Measurements from ENCODE around the gene CFAP90.

Gene CFAP90

DNA sequence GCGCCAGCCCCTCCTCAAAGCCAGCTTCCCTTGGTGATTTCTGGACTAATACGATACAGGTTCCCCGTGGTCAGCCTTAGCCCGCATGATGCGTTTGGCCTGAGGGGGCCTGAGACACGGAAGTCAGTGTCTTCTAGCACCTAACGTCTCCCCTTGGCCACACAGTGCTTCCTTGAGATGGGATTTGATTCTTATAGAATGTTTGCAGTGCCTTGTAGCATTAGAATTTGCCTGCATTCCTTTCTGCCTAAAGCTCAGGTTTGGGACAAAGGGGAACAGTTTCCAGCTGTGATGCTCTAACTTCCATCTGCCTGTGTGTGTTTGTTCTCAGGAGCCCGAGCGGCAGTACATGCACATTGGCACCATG lies 34.4 kb downstream of the CFAP90 start:
- DNase-seq, result no peak

DNA sequence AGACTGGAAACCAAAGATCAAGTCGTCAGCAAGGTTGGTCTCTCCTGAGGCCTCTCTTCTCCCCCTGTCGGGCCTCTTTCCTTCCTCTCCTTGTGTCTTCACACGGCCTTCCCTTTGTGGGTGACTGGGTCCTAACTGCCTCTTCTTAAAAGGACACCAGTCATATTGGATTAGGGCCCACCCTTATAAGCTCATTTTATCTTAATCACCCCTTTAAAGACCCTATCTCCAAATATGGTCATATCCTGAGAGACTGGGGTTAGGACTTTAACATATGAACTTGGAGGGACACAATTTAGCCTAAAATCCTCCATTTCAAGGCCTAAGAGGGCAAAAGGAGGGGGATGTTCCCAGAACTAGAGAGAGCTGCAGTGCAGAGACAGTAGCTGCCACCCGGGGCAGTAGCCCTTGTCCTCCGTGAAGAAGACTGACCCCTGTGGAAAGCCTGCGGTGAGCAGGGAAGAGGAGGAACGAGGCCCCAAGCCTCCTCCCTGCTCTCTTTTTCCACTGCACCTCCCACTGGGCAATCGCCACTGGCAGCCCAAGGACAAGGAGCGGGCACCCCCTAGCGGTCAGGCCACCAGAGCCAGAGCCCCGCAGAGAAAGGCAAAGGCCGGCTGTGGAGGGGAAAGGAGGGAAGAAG lies 34.9 kb downstream of the CFAP90 start:
- peak; percentile 67 for DNase-seq

DNA sequence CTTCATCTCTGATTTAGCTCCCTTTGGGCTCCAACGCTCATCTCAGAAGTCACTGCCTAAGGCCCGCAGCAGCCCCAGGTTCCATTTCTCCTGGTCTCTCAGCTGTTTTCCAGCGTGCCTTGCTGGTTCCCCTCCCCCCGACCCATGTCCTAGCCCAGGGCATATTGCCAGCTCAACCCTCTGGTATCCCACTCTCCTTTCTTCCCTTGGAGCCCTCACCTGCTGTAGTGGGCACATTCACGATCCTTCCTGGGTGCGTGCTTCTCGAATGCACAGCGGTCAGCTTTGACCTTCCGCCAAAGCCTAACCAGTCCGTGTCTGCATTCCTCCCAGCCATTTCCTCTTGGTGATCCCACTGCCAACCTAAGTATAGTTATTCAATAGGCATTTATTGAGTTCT lies 36.1 kb downstream of the CFAP90 start:
- no peak for DNase-seq

DNA sequence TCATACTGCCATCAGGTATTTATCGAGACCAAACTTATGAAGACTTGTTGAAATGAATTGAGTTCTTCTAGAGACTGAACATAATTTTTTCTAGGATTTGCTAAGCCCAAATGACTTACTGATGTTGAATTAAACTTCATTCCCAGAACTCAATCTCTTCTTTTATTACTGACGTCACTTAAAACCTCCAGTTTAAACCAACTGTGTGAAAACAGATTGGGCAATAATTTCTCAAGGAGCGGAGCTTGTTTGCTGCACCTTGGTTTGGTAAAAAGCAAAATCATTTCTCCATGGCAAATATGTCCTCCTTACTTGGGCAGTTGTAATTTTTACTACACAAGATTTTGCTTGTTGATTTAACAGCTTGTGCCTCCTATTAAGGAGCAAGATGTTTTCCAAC lies 37.4 kb downstream of the CFAP90 start:
- no peak for DNase-seq

DNA sequence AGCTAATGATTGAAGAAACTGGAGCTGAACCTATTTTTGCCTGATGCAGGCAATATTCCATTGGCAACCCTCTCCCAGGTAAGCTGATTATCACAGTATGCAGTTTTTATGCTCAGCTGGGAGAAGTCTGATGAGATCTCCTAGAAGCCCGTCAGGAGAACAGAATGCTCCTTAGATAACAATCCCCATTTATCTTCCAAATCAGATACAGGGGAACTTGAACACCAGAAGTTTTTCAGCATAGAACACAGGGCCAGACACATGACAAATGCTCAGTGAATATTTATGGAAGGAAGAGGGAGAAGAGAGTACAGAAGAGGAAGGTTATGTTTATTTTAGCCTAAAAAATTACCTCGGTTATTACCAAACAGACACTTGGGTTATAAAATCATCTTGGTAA lies 37.9 kb downstream of the CFAP90 start:
- no peak for DNase-seq

DNA sequence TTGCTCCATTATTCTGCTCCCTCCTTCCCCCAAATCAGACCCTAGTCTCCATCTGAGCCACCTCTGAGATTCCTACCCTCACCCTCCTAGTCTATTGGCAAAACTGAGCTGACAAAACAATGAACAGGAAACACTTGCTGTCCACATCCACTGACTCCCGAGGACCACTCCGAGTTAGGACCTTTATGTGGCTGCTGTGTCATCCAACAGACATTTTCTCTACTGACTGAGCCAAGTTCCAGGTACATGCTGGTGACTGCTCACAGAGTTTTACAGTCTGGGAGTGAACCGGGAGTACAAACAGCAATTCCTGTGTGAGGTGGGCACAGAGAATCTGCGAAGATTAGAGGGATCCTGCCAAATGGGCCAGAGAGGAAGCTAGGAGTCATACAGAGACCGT lies 39.2 kb downstream of the CFAP90 start:
- DNase-seq, result no peak

DNA sequence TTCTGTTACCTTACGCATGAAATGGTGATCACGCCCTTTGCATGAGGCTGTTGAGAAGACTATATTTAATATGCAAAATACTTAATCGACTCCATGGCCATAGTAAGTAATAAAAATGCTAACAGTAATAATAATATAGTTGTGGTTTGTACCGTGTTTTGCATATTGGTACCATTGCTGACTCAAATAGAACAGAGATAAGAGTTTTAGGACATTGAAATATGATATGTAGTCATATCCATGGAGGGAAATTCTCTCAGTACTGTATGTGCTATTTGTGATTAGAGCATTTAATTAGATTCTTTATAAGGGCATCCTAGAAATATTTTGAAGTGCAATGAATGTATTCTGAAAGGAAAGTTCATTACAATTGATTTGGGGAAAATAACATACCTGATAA lies 41.9 kb downstream of the CFAP90 start:
- DNase-seq, result no peak

DNA sequence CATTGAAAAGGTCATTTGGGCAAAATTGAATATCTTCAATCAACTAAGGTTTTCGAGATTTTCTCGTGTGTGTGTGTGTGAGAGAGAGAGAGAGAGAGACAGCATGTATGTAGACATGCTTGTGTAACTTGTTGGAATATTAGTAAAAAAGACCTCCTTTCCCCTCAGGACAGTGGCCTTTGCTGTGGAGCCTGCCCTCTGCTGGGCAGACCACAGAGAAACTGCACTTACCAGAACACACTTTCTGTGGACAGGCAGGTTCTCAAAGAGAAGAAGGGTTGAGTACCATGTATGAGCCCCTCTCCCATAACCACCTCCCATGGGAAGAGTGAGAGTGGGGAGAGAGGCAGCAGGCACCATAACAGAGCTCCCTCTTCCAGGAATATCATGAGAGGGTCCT lies 45.6 kb downstream of the CFAP90 start:
- peak; percentile 6 for DNase-seq

DNA sequence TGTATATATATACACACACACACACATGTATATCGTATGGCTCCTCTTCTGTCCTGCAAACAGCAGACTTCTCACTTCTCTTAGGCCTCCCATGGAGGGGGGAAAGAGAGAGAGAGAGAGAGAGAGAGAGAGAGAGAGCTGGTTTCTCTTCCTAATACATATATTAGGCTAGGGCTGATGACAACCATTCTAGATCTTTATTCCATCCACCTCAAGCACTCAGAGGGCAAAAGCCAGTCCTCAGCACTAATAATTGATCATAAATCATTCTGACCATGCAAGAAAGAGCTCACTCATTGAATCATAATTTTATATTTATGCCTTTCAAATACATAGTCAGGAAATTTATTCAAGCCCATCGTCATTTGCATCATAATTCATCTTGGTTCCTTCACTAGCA lies 47.0 kb downstream of the CFAP90 start:
- DNase-seq, result no peak

DNA sequence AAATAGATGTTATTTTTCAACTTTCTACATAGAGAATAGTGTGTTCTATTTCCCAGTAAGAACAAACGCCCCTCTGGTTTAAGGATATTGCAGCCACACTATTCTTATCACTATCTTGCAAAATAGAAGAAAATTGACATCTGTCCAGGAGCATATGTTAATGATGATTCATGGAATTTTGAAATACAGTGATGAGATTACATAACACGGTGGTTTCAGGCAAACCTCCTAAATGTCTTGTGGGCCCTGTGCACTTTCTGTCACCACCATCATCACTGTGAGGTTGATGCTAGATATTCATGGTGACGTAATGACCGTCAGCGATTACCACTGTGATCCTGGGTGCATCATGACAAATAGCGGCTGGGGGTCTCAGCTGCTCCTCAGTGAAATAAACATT lies 48.1 kb downstream of the CFAP90 start:
- DNase-seq, result no peak

DNA sequence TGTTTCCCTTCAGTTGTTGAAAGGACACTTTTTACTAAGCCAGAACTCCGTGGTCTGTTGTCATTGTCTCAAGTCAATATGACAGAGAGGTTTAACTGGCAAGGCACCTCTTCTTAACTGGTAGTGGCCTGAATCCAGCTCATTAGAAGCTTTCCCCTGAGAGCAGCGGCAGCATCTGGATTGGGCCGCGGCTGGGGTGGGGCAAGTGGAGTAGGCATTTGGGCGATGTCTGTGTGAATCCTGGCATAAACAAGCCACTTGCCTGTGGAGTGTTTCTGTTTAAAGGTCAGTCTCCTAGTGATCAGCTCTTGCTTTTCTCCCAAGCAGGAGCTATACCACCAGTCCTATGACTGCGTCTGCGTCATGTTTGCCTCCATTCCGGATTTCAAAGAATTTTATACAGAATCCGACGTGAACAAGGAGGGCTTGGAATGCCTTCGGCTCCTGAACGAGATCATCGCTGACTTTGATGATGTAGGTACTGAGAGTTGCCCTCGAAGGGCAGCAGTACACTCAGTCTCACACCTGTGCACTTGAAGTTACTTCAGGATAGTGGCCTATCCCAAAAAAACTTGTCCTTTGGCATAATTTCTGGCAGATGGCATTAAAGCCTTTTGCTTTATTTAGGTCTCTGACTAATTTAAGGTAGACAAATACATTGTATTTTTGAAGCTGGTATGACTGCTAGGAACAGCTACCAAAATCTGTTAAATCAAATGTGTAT lies 48.9 kb downstream of the CFAP90 start:
- no peak for DNase-seq

DNA sequence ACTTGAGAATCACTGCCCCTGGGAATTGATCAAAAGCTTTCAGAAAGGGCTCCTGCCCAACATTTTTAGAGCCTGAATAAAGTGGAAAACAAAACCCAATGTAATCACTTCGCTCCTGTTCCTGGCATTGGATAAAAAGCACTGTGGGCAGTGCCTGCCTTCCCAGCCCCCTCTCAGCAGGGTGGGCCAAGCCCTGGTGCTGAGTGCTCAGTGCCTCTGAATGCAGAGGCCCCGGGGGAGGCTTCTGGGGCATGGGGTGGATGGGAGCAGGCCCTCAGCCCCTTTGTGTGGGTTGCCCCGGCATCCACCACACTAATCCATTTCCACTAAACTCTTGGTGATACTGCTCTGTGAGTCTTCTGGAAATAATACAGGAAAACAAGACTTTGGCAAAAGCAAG lies 55.6 kb downstream of the CFAP90 start:
- no peak for DNase-seq

DNA sequence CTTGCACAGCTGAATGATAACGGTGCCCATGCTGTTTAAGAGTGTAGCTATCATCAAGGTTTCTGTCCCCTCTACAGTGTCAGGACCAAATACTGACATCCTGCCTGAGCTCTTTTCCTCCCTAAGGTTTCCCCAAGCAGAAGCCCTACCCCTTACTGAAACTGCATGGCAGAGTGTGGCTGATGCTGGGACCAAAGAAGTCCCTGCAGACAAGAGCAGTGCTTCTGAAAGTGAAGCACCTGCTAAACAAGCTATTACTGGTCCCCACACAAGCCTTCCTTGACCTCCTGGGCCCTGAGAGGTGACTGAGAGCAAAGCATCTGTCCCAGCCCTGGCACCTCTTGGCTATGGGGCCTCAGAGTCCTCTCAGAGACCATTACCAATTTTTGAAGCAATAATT lies 56.1 kb downstream of the CFAP90 start:
- DNase-seq, result no peak

DNA sequence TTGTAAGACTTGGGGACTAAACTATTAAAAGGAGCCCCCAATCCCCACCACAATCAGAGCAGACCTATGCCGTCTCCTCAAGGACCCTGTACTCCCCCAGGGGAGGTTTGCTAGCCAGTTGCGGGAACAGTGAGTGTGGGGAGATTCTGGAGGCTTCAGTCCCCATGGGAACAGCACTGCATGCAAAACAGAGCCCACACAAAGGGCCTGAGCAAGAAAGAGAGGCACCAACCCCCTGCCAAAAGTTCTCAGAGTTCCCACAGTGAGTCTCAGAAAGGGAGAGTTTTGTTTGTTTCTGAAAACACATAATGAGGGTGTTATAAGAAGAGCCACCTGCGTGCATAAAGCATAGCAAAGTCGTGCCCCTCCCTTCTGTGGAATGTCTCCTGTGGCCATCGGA lies 56.6 kb downstream of the CFAP90 start:
- DNase-seq, result no peak

DNA sequence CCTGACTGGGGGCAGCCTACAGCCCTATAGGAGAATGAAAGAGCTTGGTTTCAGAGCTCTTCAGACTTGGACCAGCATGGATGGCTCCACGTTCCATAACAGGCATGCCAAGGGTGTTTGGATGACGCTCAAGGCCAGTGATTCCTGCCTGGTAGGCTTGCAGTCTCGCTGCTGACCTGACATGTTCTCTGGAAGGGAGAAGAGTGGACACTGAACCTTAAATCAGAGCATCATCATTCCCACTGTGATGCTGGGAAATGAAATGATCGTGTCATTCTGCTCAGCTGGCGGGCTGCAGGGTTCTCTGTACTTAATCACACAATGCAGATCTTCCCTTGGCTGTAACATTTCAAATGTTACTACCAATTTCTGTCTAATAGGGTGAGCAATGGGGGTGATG lies 57.0 kb downstream of the CFAP90 start:
- no peak for DNase-seq

DNA sequence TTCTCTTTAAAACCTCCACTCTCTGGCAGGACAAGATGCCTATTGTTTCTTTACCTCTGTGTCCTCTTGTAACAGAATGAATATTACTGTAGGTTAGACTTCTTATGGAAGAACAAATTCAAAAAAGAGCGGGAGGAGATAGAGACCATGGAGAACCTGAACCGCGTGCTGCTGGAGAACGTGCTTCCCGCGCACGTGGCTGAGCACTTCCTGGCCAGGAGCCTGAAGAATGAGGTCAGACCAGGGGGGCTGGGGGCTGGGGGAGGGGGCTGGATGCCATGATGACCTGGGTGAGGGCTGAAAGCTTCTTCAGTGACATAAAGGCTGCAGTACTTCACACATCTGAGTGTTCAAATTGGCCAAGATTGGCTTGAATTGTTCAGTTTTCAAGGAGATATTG lies 61.4 kb downstream of the CFAP90 start:
- DNase-seq, result no peak

DNA sequence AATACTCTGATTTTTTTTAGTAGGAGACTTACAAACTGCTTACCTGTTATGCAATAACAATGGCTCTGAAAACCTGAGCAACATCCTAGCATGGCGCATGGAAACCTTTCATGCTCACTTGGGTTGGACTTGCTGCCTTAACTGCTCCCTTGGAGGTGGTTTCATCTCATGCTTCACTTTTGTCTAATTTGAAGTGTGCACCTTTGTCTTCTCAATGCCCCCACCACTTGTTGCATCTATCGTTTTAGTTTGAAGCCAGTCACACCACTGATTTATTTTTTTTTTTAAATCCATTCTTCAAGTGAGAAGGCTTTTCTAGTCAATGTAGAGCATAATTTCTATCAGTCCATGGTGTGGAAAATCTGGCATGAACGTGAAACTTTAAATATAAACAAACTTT lies 63.2 kb downstream of the CFAP90 start:
- DNase-seq, result no peak

DNA sequence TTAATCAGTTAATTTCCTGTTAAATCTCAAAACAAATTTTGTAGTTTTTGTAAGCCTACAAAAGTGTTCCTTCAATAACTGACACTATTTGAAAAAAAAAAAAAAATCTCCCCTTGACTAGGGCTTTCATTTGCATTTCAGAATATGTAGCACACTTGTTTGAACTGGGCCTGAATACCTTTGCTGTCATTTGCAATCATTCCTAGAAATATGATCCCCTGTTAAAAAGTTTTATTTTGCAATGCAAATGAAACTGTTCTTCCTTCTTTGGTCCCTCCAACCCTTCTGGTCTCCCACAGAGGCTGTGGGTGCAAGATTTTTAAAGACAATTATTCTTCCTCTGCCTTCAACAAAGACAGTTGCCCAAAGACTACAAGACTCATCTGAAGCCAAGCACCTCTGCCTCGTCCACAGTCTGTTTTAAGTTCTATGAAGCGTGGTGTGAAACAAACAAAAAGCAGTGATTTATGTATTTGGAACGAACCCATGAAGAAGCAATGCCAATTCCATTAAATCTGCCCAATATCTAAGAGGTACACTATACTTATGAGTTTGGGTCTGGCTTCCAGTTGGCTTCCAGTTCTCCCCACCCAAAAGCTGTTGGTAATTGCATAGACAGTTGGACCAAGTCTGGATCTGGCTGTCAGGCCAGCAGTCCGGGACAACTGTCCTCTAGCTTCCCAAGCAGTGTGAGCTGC lies 66.1 kb downstream of the CFAP90 start:
- DNase-seq, result no peak

DNA sequence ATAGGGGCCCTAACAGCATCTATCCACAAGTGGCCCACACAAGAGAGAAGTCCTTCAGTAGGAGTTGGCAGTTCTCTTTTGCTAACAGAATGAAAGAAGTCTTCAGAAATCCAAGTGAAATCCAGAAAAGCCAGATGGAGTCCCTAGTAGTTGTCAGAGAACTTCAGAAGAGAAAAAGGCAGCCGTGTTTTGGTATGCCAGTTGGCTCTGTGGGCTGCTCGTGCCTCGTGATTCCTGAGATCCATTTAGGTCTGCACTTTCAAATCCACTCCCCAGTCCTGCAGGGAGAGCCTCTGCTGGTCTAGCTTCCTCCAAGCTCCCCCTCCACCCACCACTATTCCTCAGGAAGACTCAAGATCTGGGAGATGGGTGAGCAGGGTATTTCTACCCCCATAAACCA lies 69.0 kb downstream of the CFAP90 start:
- no peak for DNase-seq
